Mesothelial cell of epicardium (in vitro differentiated cells): Measurements from ENCODE around the gene SCP2D1. TPM values are rescaled to one million over a fixed set of nuclear protein-coding genes. Genes with fewer than 3 reads are reported as not detected.

ENCODE experiments used
- DNase-seq, 2 experiments: peaks; one replicate each; pipeline ENCODE4 v3.0.0; 2021; ENCODE audit warnings: low spot score in 2 of 2; ENCODE audit not compliant: unreplicated experiment in 2 of 2
- H3K27ac Mint-ChIP-seq: 2 replicates; pipeline ENCODE4 v1.8.0; 2021; ENCODE audit warnings: mixed read lengths
- H3K27me3 Mint-ChIP-seq: 2 replicates; pipeline ENCODE4 v1.8.0; 2021; ENCODE audit warnings: low read depth, mixed read lengths
- H3K36me3 Mint-ChIP-seq: 2 replicates; pipeline ENCODE4 v1.8.0; 2021; ENCODE audit warnings: mixed read lengths
- H3K4me1 Mint-ChIP-seq: 2 replicates; pipeline ENCODE4 v1.8.0; 2021; ENCODE audit warnings: mixed read lengths
- H3K4me3 Mint-ChIP-seq: 2 replicates; pipeline ENCODE4 v1.8.0; 2021; ENCODE audit warnings: mild to moderate bottlenecking, moderate library complexity, mixed read lengths
- H3K9me3 Mint-ChIP-seq: 2 replicates; pipeline ENCODE4 v1.8.0; 2021; ENCODE audit warnings: mixed read lengths
- CTCF ChIP-seq: fragments of 200-600 bp; sonication (generic); IDR thresholded peaks from one replicate; pipeline ENCODE4 v1.5.0; 2021; ENCODE audit warnings: antibody characterized with exemption; ENCODE audit not compliant: unreplicated experiment
- total RNA-seq: library from RNA; stranded (reverse); gene quantifications from 3 replicates; pipeline ENCODE4 v1.2.1, GENCODE V29; 2021

Gene SCP2D1
- total RNA-seq, result not detected in 3 replicates

GRCh38 chr20:18813483-18813882 lies at the start of gene SCP2D1:
SCP2D1 (plus strand) TSS chr20:18813783; CDS start chr20:18813816, 33 bp downstream.
- TF ChIP-seq CTCF, result no peak
- DNase-seq, result no peak
- H3K27me3 Mint-ChIP-seq, result peaks cover 25% of the 10 kb centered on the region

GRCh38 chr20:18767676-18768075 lies 45.9 kb upstream of the SCP2D1 start:
- no peak overlapping the region for H3K4me3 Mint-ChIP-seq
- TF ChIP-seq CTCF, result no peak
- peaks cover 3% of the 10 kb centered on the region for H3K36me3 Mint-ChIP-seq
- H3K4me1 Mint-ChIP-seq, result no peaks in the 10 kb centered on the region
- DNase-seq, result no peak
- no peaks in the 10 kb centered on the region for H3K9me3 Mint-ChIP-seq
- H3K27me3 Mint-ChIP-seq, result peaks cover 10% of the 10 kb centered on the region
- H3K27ac Mint-ChIP-seq, result no peak overlapping the region

More at GRCh38 chr20:18813483-18813882, at the start of gene SCP2D1:
- no peak within 1 kb of the TSS for H3K4me3 Mint-ChIP-seq
- no peaks in the 10 kb centered on the region for H3K36me3 Mint-ChIP-seq
- peaks cover 3% of the 10 kb centered on the region for H3K9me3 Mint-ChIP-seq
- no peak within 1 kb of the TSS for H3K27ac Mint-ChIP-seq
- H3K4me1 Mint-ChIP-seq, result no peaks in the 10 kb centered on the region

- DNase-seq, result no peak
- no peak overlapping the region for H3K27ac Mint-ChIP-seq
- no peaks in the 10 kb centered on the region for H3K36me3 Mint-ChIP-seq
- no peak for TF ChIP-seq CTCF
- H3K27me3 Mint-ChIP-seq, result peaks cover 13% of the 10 kb centered on the region
- H3K4me1 Mint-ChIP-seq, result no peaks in the 10 kb centered on the region
- H3K4me3 Mint-ChIP-seq, result no peak overlapping the region
- H3K9me3 Mint-ChIP-seq, result no peaks in the 10 kb centered on the region
Measured at GRCh38 chr20:18773566-18773965, 40.0 kb upstream of the SCP2D1 start.

GRCh38 chr20:18774207-18774606 lies 39.4 kb upstream of the SCP2D1 start:
- H3K4me1 Mint-ChIP-seq, result no peaks in the 10 kb centered on the region
- H3K27me3 Mint-ChIP-seq, result peaks cover 13% of the 10 kb centered on the region
- no peaks in the 10 kb centered on the region for H3K36me3 Mint-ChIP-seq
- H3K27ac Mint-ChIP-seq, result no peak overlapping the region
- no peak for DNase-seq
- H3K4me3 Mint-ChIP-seq, result no peak overlapping the region
- H3K9me3 Mint-ChIP-seq, result no peaks in the 10 kb centered on the region
- TF ChIP-seq CTCF, result no peak

- Mint-ChIP-seq H3K4me3 (no peak overlapping the region), H3K4me1 (no peaks in the 10 kb centered on the region), H3K9me3 (no peaks in the 10 kb centered on the region), H3K27me3 (peaks cover 13% of the 10 kb centered on the region), H3K27ac (no peak overlapping the region), H3K36me3 (no peaks in the 10 kb centered on the region)
- DNase-seq, result no peak
- TF ChIP-seq CTCF, result no peak
Measured at GRCh38 chr20:18775633-18776032, 38.0 kb upstream of the SCP2D1 start.

GRCh38 chr20:18778690-18779392 lies 34.7 kb upstream of the SCP2D1 start:
- H3K9me3 Mint-ChIP-seq, result no peaks in the 10 kb centered on the region
- H3K4me1 Mint-ChIP-seq, result no peaks in the 10 kb centered on the region
- H3K27ac Mint-ChIP-seq, result no peak overlapping the region
- no peak overlapping the region for H3K4me3 Mint-ChIP-seq
- H3K27me3 Mint-ChIP-seq, result peaks cover 15% of the 10 kb centered on the region
- no peak for DNase-seq
- no peaks in the 10 kb centered on the region for H3K36me3 Mint-ChIP-seq
- TF ChIP-seq CTCF, result no peak
